Hepatocyte (in vitro differentiated cells): Measurements from ENCODE around the gene PRKAG2. TPM values are rescaled to one million over a fixed set of nuclear protein-coding genes. Genes with fewer than 3 reads are reported as not detected.

ENCODE experiments used
- DNase-seq: peaks from one replicate; pipeline ENCODE4 v3.0.0-alpha.2; 2016; ENCODE audit warnings: low spot score
- H2AFZ ChIP-seq: fragments of 200-600 bp; sonication (generic); 2 replicates; pipeline ENCODE4 v1.6.0; 2016; ENCODE audit warnings: antibody characterized with exemption, mild to moderate bottlenecking
- H3K27ac ChIP-seq: fragments of 200-600 bp; sonication (generic); 2 replicates; pipeline ENCODE4 v1.5.1; 2016; ENCODE audit warnings: mild to moderate bottlenecking
- H3K27me3 ChIP-seq: fragments of 200-600 bp; sonication (generic); 2 replicates; pipeline ENCODE4 v1.6.1; 2016
- H3K36me3 ChIP-seq: fragments of 200-600 bp; sonication (generic); replicated peaks from 2 replicates; pipeline ENCODE4 v1.5.1; 2016; ENCODE audit warnings: low read depth; ENCODE audit not compliant: insufficient read depth
- H3K4me1 ChIP-seq: fragments of 200-600 bp; sonication (generic); 2 replicates; pipeline ENCODE4 v1.5.1; 2016; ENCODE audit warnings: mild to moderate bottlenecking, moderate library complexity; ENCODE audit not compliant: insufficient read depth
- H3K4me2 ChIP-seq: fragments of 200-600 bp; sonication (generic); 2 replicates; pipeline ENCODE4 v1.6.0; 2016
- H3K4me3 ChIP-seq: fragments of 200-600 bp; sonication (generic); 2 replicates; pipeline ENCODE4 v1.5.1; 2016; ENCODE audit warnings: mild to moderate bottlenecking
- H3K79me2 ChIP-seq: fragments of 200-600 bp; sonication (generic); 2 replicates; pipeline ENCODE4 v1.6.0; 2017; ENCODE audit warnings: mild to moderate bottlenecking
- H3K9me2 ChIP-seq: fragments of 200-600 bp; sonication (generic); replicated peaks from 2 replicates; pipeline ENCODE4 v1.6.0; 2017; ENCODE audit warnings: mild to moderate bottlenecking; ENCODE audit not compliant: insufficient read depth
- H3K9me3 ChIP-seq: fragments of 200-600 bp; sonication (generic); 2 replicates; pipeline ENCODE4 v1.5.1; 2016; ENCODE audit warnings: low read depth, mild to moderate bottlenecking
- H4K20me1 ChIP-seq: fragments of 200-600 bp; sonication (generic); 2 replicates; pipeline ENCODE4 v1.6.0; 2016; ENCODE audit warnings: mild to moderate bottlenecking; ENCODE audit not compliant: insufficient read depth, poor library complexity, severe bottlenecking
- EZH2 ChIP-seq: fragments of 200-600 bp; sonication (generic); IDR thresholded peaks from 2 replicates; pipeline ENCODE4 v1.6.1; 2016; ENCODE audit warnings: antibody characterized with exemption, mild to moderate bottlenecking, borderline replicate concordance
- EZH2phosphoT487 ChIP-seq: fragments of 200-600 bp; sonication (generic); IDR thresholded peaks from one replicate; pipeline ENCODE4 v1.6.1; 2018; ENCODE audit warnings: antibody characterized with exemption, mild to moderate bottlenecking, low read depth, moderate library complexity; ENCODE audit not compliant: unreplicated experiment, severe bottlenecking
- WGBS: methylation state at CpG from one replicate; pipeline ENCODE4 v1.1.6; 2016; ENCODE audit warnings: low lambda C conversion rate; ENCODE audit errors: missing lambda C conversion rate; 5-methylcytosine and 5-hydroxymethylcytosine counted together
- polyA plus RNA-seq: library from polyadenylated mRNA; unstranded; fragments of >200 nt; fragmentation: Nextera tagmentation; extraction: Ambion mirVana; gene quantifications from 2 replicates; pipeline ENCODE4 v1.2.1, GENCODE V29; 2016
- total RNA-seq: library from RNA; depleted of rRNA; stranded (reverse); fragments of >200 nt; gene quantifications from 2 replicates; pipeline ENCODE4 v1.2.3, GENCODE V29; 2014
- TF ChIP-seq, protein P1 (sequence below): fragments of 200-600 bp; sonication (generic); IDR thresholded peaks from 2 replicates; pipeline ENCODE4 v1.5.1; 2016; ENCODE audit warnings: antibody characterized with exemption, mild to moderate bottlenecking; ENCODE audit not compliant: poor library complexity

PRKAG2 gene
- total and polyA plus RNA-seq, 2 experiments from 2014 or later, result 17.8 to 23.4 TPM

DNA sequence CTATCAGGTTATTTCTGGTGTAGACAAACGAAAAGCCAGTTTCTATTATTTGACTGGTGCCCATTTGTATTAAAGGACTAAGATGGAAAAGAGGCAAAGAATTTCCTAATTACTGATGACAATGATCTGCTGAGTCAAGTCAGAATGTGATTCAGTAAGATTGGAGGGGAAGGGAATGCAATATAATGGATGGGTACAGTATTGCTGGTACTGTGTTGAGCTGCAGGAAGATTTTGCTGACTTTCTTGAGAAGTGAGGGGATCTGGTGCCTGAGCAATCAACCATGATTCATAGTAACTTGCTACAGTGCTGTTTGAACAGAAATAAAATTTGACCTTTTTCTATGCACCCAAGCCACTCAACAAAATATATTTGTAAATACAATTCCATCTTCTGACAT is 218.1 kb downstream of the PRKAG2 start:
- Histone ChIP-seq H3K79me2 (no peaks in the 10 kb centered on the region), H3K9me2 (no peaks in the 10 kb centered on the region), H3K27me3 (no peaks in the 10 kb centered on the region), H3K4me1 (no peaks in the 10 kb centered on the region), H3K27ac (no peak overlapping the region), H3K36me3 (no peaks in the 10 kb centered on the region), H3K9me3 (no peaks in the 10 kb centered on the region), H3K4me3 (no peak overlapping the region), H4K20me1 (no peaks in the 10 kb centered on the region), H3K4me2 (no peak overlapping the region), H2AFZ (no peak overlapping the region)
- 88% methylated on average over 1 of the region's 1 CpG for WGBS
- TF ChIP-seq EZH2 (no peak), EZH2phosphoT487 (no peak)
- TF ChIP-seq, protein P1, sequence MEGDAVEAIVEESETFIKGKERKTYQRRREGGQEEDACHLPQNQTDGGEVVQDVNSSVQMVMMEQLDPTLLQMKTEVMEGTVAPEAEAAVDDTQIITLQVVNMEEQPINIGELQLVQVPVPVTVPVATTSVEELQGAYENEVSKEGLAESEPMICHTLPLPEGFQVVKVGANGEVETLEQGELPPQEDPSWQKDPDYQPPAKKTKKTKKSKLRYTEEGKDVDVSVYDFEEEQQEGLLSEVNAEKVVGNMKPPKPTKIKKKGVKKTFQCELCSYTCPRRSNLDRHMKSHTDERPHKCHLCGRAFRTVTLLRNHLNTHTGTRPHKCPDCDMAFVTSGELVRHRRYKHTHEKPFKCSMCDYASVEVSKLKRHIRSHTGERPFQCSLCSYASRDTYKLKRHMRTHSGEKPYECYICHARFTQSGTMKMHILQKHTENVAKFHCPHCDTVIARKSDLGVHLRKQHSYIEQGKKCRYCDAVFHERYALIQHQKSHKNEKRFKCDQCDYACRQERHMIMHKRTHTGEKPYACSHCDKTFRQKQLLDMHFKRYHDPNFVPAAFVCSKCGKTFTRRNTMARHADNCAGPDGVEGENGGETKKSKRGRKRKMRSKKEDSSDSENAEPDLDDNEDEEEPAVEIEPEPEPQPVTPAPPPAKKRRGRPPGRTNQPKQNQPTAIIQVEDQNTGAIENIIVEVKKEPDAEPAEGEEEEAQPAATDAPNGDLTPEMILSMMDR, result no peak
- DNase-seq, result no peak

DNA sequence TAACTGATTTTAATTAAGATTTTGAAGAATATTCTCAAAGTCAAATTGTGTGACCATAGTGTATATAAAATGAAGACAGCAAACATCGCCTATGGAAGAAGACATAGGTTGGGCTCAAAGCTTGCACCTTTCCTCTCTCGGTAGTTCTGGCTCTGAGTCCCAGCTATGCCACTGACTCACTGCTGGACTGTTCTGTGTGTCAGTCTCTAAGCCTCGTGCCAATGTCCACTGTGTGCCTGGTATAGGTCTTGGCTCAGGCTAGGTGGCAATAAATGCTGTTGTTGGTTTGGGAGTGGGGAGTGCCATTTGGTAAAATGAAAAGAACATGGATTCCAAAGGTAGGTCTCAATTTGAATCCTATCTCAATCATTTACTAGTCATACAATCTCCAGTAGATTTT is 219.7 kb downstream of the PRKAG2 start:
- no peak for DNase-seq
- Histone ChIP-seq H3K27ac (no peak overlapping the region), H2AFZ (no peak overlapping the region), H3K4me1 (no peaks in the 10 kb centered on the region), H3K36me3 (no peaks in the 10 kb centered on the region), H3K9me2 (no peaks in the 10 kb centered on the region), H3K4me2 (no peak overlapping the region), H3K4me3 (no peak overlapping the region), H3K27me3 (no peaks in the 10 kb centered on the region), H3K9me3 (no peaks in the 10 kb centered on the region), H4K20me1 (no peaks in the 10 kb centered on the region), H3K79me2 (no peaks in the 10 kb centered on the region)
- TF ChIP-seq, protein P1, result no peak
- TF ChIP-seq EZH2 (no peak), EZH2phosphoT487 (no peak)
- WGBS, result 75% methylated on average over 3 of the region's 3 CpGs

DNA sequence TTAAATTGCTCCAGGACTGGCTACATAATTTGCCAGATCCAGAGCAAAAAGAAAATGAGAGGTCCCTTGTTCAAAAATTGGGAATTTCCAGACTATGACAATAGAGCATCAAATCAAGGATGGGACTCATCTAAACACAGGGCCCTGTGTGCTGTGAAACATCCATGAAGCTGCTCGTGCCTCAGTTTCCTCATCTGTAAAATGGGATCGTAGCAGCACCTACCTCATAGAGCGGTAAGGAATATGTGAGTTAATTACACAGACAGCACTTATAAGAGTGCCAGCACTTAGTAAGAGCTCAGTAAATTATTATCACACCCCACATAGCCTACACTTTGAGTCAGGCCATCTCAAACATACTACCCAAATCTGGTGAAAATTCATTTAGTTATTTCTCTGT is 221.4 kb downstream of the PRKAG2 start:
- no peaks in the 10 kb centered on the region for H3K36me3 ChIP-seq
- no peak overlapping the region for H3K4me2 ChIP-seq
- no peak overlapping the region for H3K4me3 ChIP-seq
- H3K79me2 ChIP-seq, result no peaks in the 10 kb centered on the region
- H3K9me2 ChIP-seq, result no peaks in the 10 kb centered on the region
- 94% methylated on average over 3 of the region's 3 CpGs for WGBS
- H3K27ac ChIP-seq, result no peak overlapping the region
- DNase-seq, result no peak
- TF ChIP-seq EZH2, result no peak
- TF ChIP-seq, protein P1, result no peak
- H4K20me1 ChIP-seq, result no peaks in the 10 kb centered on the region
- no peaks in the 10 kb centered on the region for H3K9me3 ChIP-seq
- no peaks in the 10 kb centered on the region for H3K27me3 ChIP-seq
- no peak overlapping the region for H2AFZ ChIP-seq
- H3K4me1 ChIP-seq, result peaks cover 5% of the 10 kb centered on the region

DNA sequence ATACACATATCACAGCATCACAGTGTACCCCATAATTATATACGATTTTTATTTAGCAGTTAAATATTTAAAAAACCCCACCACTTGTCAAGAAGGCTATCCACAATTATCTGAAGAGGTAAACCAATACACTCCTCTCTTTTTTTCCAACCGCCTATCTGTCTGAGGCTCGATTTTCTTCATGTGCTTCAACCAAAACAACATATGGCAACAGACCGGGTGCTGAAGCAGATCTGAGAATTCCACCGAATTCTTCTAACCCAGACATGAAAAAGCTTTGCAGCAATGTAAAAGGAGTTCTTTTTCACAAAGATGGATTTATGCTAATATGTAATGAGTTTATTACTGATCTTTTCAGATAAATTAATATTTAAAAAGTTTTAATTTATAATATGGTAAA is 224.8 kb downstream of the PRKAG2 start:
- no peak overlapping the region for H3K4me2 ChIP-seq
- H3K27ac ChIP-seq, result no peak overlapping the region
- TF ChIP-seq EZH2phosphoT487, result no peak
- no peak for TF ChIP-seq EZH2
- TF ChIP-seq, protein P1, result no peak
- H3K27me3 ChIP-seq, result no peaks in the 10 kb centered on the region
- no peak for DNase-seq
- no peak overlapping the region for H3K4me3 ChIP-seq
- H3K9me3 ChIP-seq, result no peaks in the 10 kb centered on the region
- H3K36me3 ChIP-seq, result no peaks in the 10 kb centered on the region
- H3K9me2 ChIP-seq, result no peaks in the 10 kb centered on the region
- 87% methylated on average over 5 of the region's 5 CpGs for WGBS
- H3K4me1 ChIP-seq, result peaks cover 5% of the 10 kb centered on the region
- no peak overlapping the region for H2AFZ ChIP-seq
- H4K20me1 ChIP-seq, result no peaks in the 10 kb centered on the region
- no peaks in the 10 kb centered on the region for H3K79me2 ChIP-seq
